Trophoblast cell (in vitro differentiated cells and primary cell): ENCODE results near the gene TRIM24.

Experiments used
- DNase-seq, 2 donors: peaks; one replicate each; pipeline ENCODE4 v3.0.0-alpha.2; 2016
- H2AFZ ChIP-seq: 2 replicates; pipeline ENCODE4 v1.6.1; 2013; ENCODE audit warnings: low read length, moderate library complexity, mild to moderate bottlenecking; ENCODE audit not compliant: insufficient read depth, poor library complexity
- H2AK5ac ChIP-seq: 2 replicates; pipeline ENCODE4 v1.6.1; 2013; ENCODE audit warnings: mild to moderate bottlenecking, low read length
- H2BK120ac ChIP-seq: 2 replicates; pipeline ENCODE4 v1.6.1; 2013; ENCODE audit warnings: low read length, mild to moderate bottlenecking, moderate library complexity; ENCODE audit not compliant: insufficient read depth, poor library complexity
- H2BK12ac ChIP-seq: 2 replicates; pipeline ENCODE4 v1.6.1; 2013; ENCODE audit warnings: mild to moderate bottlenecking, low read length, moderate library complexity
- H2BK5ac ChIP-seq: 2 replicates; pipeline ENCODE4 v1.6.1; 2013; ENCODE audit warnings: low read length, low read depth, moderate library complexity, mild to moderate bottlenecking; ENCODE audit not compliant: poor library complexity
- H3K14ac ChIP-seq: 2 replicates; pipeline ENCODE4 v1.6.1; 2013; ENCODE audit warnings: mild to moderate bottlenecking, low read length
- H3K18ac ChIP-seq: 2 replicates; pipeline ENCODE4 v1.6.1; 2013; ENCODE audit warnings: mild to moderate bottlenecking, low read length
- H3K23ac ChIP-seq: 2 replicates; pipeline ENCODE4 v1.6.1; 2013; ENCODE audit warnings: low read length
- H3K27ac ChIP-seq: 2 replicates; pipeline ENCODE4 v1.5.1; 2013; ENCODE audit warnings: low read depth, mild to moderate bottlenecking, inconsistent platforms, low read length, moderate library complexity
- H3K27me3 ChIP-seq: 2 replicates; pipeline ENCODE4 v1.6.1; 2013; ENCODE audit warnings: inconsistent platforms, mild to moderate bottlenecking, low read length, moderate library complexity; ENCODE audit not compliant: insufficient read depth
- H3K36me3 ChIP-seq, 2 experiments: 1 replicate in 1 of 2; 2 replicates in 1 of 2; pipeline ENCODE4 v1.6.1; 2013; ENCODE audit warnings: low read length in 2 of 2, mild to moderate bottlenecking in 2 of 2, moderate library complexity in 1 of 2; ENCODE audit not compliant: insufficient read depth in 2 of 2, control insufficient read depth in 1 of 2
- H3K4ac ChIP-seq: 2 replicates; pipeline ENCODE4 v1.6.1; 2013; ENCODE audit warnings: low read depth, mild to moderate bottlenecking, low read length, moderate library complexity
- H3K4me1 ChIP-seq, 2 experiments: 1 replicate in 1 of 2; 2 replicates in 1 of 2; pipeline ENCODE4 v1.6.1; 2013; ENCODE audit warnings: low read length in 2 of 2, mild to moderate bottlenecking in 2 of 2, moderate library complexity in 1 of 2; ENCODE audit not compliant: insufficient read depth in 2 of 2, control insufficient read depth in 1 of 2
- H3K4me2 ChIP-seq: 2 replicates; pipeline ENCODE4 v1.6.1; 2013; ENCODE audit warnings: inconsistent platforms, mild to moderate bottlenecking, low read length, moderate library complexity
- H3K4me3 ChIP-seq: 2 replicates; pipeline ENCODE4 v1.5.1; 2013; ENCODE audit warnings: mild to moderate bottlenecking, low read depth, low read length, inconsistent platforms
- H3K79me1 ChIP-seq: one replicate; pipeline ENCODE4 v1.6.1; 2013; ENCODE audit warnings: low read length
- H3K79me2 ChIP-seq: 2 replicates; pipeline ENCODE4 v1.6.1; 2013; ENCODE audit warnings: low read length, mild to moderate bottlenecking; ENCODE audit not compliant: control insufficient read depth, insufficient read depth, poor library complexity
- H3K9ac ChIP-seq: 2 replicates; pipeline ENCODE4 v1.6.1; 2013; ENCODE audit warnings: mild to moderate bottlenecking, low read length
- H3K9me3 ChIP-seq: 2 replicates; pipeline ENCODE4 v1.6.1; 2013; ENCODE audit warnings: low read depth, mild to moderate bottlenecking, control low read depth, inconsistent platforms, low read length; ENCODE audit not compliant: insufficient read depth
- H4K12ac ChIP-seq: 2 replicates; pipeline ENCODE4 v1.6.1; 2013; ENCODE audit warnings: low read depth, mild to moderate bottlenecking, low read length, moderate library complexity
- H4K8ac ChIP-seq: 2 replicates; pipeline ENCODE4 v1.6.1; 2013; ENCODE audit warnings: low read depth, mild to moderate bottlenecking, low read length, moderate library complexity
- H4K91ac ChIP-seq: one replicate; pipeline ENCODE4 v1.6.1; 2013; ENCODE audit warnings: low read depth, mild to moderate bottlenecking, low read length, moderate library complexity
- WGBS: extraction: QIAGEN DNeasy Blood & Tissue Kit; methylation state at CpG from one replicate; pipeline ENCODE4 v1.1.7; 2013; ENCODE audit warnings: missing lambda C conversion rate; ENCODE audit not compliant: insufficient read length, insufficient coverage; ENCODE audit errors: extremely low coverage; 5-methylcytosine and 5-hydroxymethylcytosine counted together

The TRIM24 gene

GRCh38 chr7:138538997-138539644, 79.1 kb downstream of the TRIM24 start:
- H3K4me2 ChIP-seq: no peak overlapping the region

GRCh38 chr7:138542183-138542582, 82.1 kb downstream of the TRIM24 start:
- no peak overlapping the region for H3K23ac ChIP-seq
- H3K4me2 ChIP-seq: no peak overlapping the region
- no peak overlapping the region for H2BK12ac ChIP-seq
- H4K91ac ChIP-seq: no peak overlapping the region
- H3K4me3 ChIP-seq: no peak overlapping the region
- no peaks in the 10 kb centered on the region for H3K79me1 ChIP-seq
- no CpG with 5 or more reads among the region's 2 CpGs for WGBS
- DNase-seq: no peak
- no peaks in the 10 kb centered on the region for H3K9me3 ChIP-seq
- peaks cover 13 to 30% of the 10 kb centered on the region in 2 experiments for H3K36me3 ChIP-seq
- H3K14ac ChIP-seq: no peak overlapping the region
- H3K18ac ChIP-seq: no peak overlapping the region
- H2AFZ ChIP-seq: no peak overlapping the region
- H3K4me1 ChIP-seq: no peaks in the 10 kb centered on the region
- no peaks in the 10 kb centered on the region for H3K27me3 ChIP-seq
- H3K4ac ChIP-seq: peak overlapping the region; percentile 55
- no peak overlapping the region for H3K9ac ChIP-seq
- no peak overlapping the region for H3K27ac ChIP-seq
- H4K12ac ChIP-seq: no peak overlapping the region
- H4K8ac ChIP-seq: no peak overlapping the region
- H2BK120ac ChIP-seq: no peak overlapping the region
- no peaks in the 10 kb centered on the region for H3K79me2 ChIP-seq
- H2BK5ac ChIP-seq: no peak overlapping the region
- H2AK5ac ChIP-seq: no peak overlapping the region

More at GRCh38 chr7:138538997-138539644, 79.1 kb downstream of the TRIM24 start:
- no peaks in the 10 kb centered on the region for H3K79me1 ChIP-seq
- H3K27me3 ChIP-seq: no peaks in the 10 kb centered on the region
- no peak overlapping the region for H3K18ac ChIP-seq
- no peak overlapping the region for H3K27ac ChIP-seq
- H3K9ac ChIP-seq: no peak overlapping the region
- peaks cover 20 to 32% of the 10 kb centered on the region in 2 experiments for H3K36me3 ChIP-seq
- no peak overlapping the region for H2AK5ac ChIP-seq
- H4K8ac ChIP-seq: no peak overlapping the region
- no peak overlapping the region for H4K12ac ChIP-seq
- no peak overlapping the region for H2BK120ac ChIP-seq
- H3K79me2 ChIP-seq: no peaks in the 10 kb centered on the region
- H3K4me1 ChIP-seq: no peaks in the 10 kb centered on the region
- H3K14ac ChIP-seq: no peak overlapping the region
- no peak overlapping the region for H2AFZ ChIP-seq
- no peak for DNase-seq
- WGBS: no CpG with 5 or more reads among the region's 2 CpGs
- H2BK5ac ChIP-seq: no peak overlapping the region
- H3K4ac ChIP-seq: no peak overlapping the region
- no peak overlapping the region for H3K4me3 ChIP-seq
- no peaks in the 10 kb centered on the region for H3K9me3 ChIP-seq
- H4K91ac ChIP-seq: no peak overlapping the region
- no peak overlapping the region for H2BK12ac ChIP-seq
- H3K23ac ChIP-seq: no peak overlapping the region

GRCh38 chr7:138543739-138544138, 83.7 kb downstream of the TRIM24 start:
- Histone ChIP-seq H3K18ac (no peak overlapping the region), H4K91ac (no peak overlapping the region), H3K4ac (no peak overlapping the region), H3K23ac (no peak overlapping the region), H3K14ac (no peak overlapping the region), H3K4me3 (no peak overlapping the region), H3K27me3 (no peaks in the 10 kb centered on the region), H2BK120ac (no peak overlapping the region), H3K9me3 (no peaks in the 10 kb centered on the region), H3K27ac (no peak overlapping the region), H4K12ac (no peak overlapping the region), H4K8ac (no peak overlapping the region), H3K36me3 (peaks cover 16 to 28% of the 10 kb centered on the region in 2 experiments), H3K79me2 (no peaks in the 10 kb centered on the region), H2BK5ac (no peak overlapping the region), H2AFZ (no peak overlapping the region), H3K4me2 (no peak overlapping the region), H3K9ac (no peak overlapping the region), H3K79me1 (no peaks in the 10 kb centered on the region), H2BK12ac (no peak overlapping the region), H2AK5ac (no peak overlapping the region), H3K4me1 (no peaks in the 10 kb centered on the region)
- no CpG with 5 or more reads among the region's 2 CpGs for WGBS
- no peak for DNase-seq

GRCh38 chr7:138545123-138545522, 85.1 kb downstream of the TRIM24 start:
- no peak overlapping the region for H3K4me3 ChIP-seq
- no peak overlapping the region for H3K4me2 ChIP-seq
- no peaks in the 10 kb centered on the region for H3K79me1 ChIP-seq
- H4K8ac ChIP-seq: no peak overlapping the region
- H3K27ac ChIP-seq: no peak overlapping the region
- no peak overlapping the region for H4K91ac ChIP-seq
- H3K18ac ChIP-seq: no peak overlapping the region
- no peaks in the 10 kb centered on the region for H3K4me1 ChIP-seq
- no peaks in the 10 kb centered on the region for H3K79me2 ChIP-seq
- no peak overlapping the region for H3K14ac ChIP-seq
- no peaks in the 10 kb centered on the region for H3K9me3 ChIP-seq
- no peak overlapping the region for H3K9ac ChIP-seq
- no peak overlapping the region for H2BK5ac ChIP-seq
- no peaks in the 10 kb centered on the region for H3K27me3 ChIP-seq
- H2BK12ac ChIP-seq: no peak overlapping the region
- no peak for DNase-seq
- no peak overlapping the region for H3K4ac ChIP-seq
- WGBS: 100% methylated on average over 1 of the region's 6 CpGs
- H3K36me3 ChIP-seq: peaks cover 12 to 24% of the 10 kb centered on the region in 2 experiments
- H2AFZ ChIP-seq: no peak overlapping the region
- no peak overlapping the region for H2BK120ac ChIP-seq
- no peak overlapping the region for H2AK5ac ChIP-seq
- no peak overlapping the region for H3K23ac ChIP-seq
- H4K12ac ChIP-seq: no peak overlapping the region
